K562 (cell line): ENCODE results near the gene TMEM205. TPM values are rescaled to one million over a fixed set of nuclear protein-coding genes. Genes with fewer than 3 reads are reported as not detected.

Source experiments
- BRF2 ChIP-seq: IDR thresholded peaks from 3 replicates; pipeline ENCODE4 v1.6.1; 2011; ENCODE audit warnings: borderline replicate concordance, mild to moderate bottlenecking; ENCODE audit not compliant: insufficient read length, insufficient read depth
- CTCF ChIP-seq, 3 experiments: IDR thresholded peaks in 2 of 3; conservative IDR thresholded peaks in 1 of 3; 2 replicates each; pipeline ENCODE4 v1.5.1; 2011 to 2012; ENCODE audit warnings: low read length in 3 of 3, mild to moderate bottlenecking in 3 of 3, control low read depth in 2 of 3, improper control_type of control experiment in 1 of 3, inconsistent platforms in 1 of 3, low read depth in 1 of 3, mixed read lengths in 1 of 3, moderate library complexity in 1 of 3; ENCODE audit not compliant: insufficient read depth in 2 of 3
- IRF2 ChIP-seq: sonication (generic); formaldehyde crosslinking; IDR thresholded peaks from 2 replicates; pipeline ENCODE4 v1.8.1; 2022; ENCODE audit warnings: mild to moderate bottlenecking, missing genetic modification reagents
- MYNN ChIP-seq, 2 experiments: sonication (generic); formaldehyde crosslinking in 1 of 2; IDR thresholded peaks; 2 replicates each; pipeline versions ENCODE4 v1.5.0 to v1.6.1; 2016 to 2020; ENCODE audit warnings: antibody characterized with exemption in 1 of 2, missing genetic modification reagents in 1 of 2
- NFE2 ChIP-seq: IDR thresholded peaks from 2 replicates; pipeline ENCODE4 v1.6.1; 2014; ENCODE audit warnings: antibody characterized with exemption, low read depth
- PYGO2 ChIP-seq: fragments of 450-650 bp; IDR thresholded peaks from 2 replicates; pipeline ENCODE4 v1.6.1; 2016; ENCODE audit warnings: mild to moderate bottlenecking, missing genetic modification characterization, moderate library complexity, missing compliant biosample characterization
- RAD21 ChIP-seq, 2 experiments: fragments of 250-450 bp in 1 of 2; fragments of 450-650 bp in 1 of 2; sonication (Bioruptor Pico) in 1 of 2; formaldehyde crosslinking in 1 of 2; IDR thresholded peaks in 1 of 2; conservative IDR thresholded peaks in 1 of 2; 2 replicates each; pipeline versions ENCODE4 v1.4.0 to v1.8.0; 2020 to 2022; ENCODE audit warnings: mild to moderate bottlenecking in 2 of 2, moderate library complexity in 1 of 2
- SFPQ ChIP-seq: fragments of 200-400 bp; formaldehyde crosslinking; IDR thresholded peaks from 2 replicates; pipeline ENCODE4 v1.6.1; 2017; ENCODE audit warnings: mild to moderate bottlenecking, low read depth, low read length, moderate library complexity
- TCF7L2 ChIP-seq: fragments of 150-350 bp; IDR thresholded peaks from 2 replicates; pipeline ENCODE4 v1.6.1; 2016; ENCODE audit warnings: low read depth, mild to moderate bottlenecking, low read length, moderate library complexity
- TFAP4 ChIP-seq: sonication (generic); formaldehyde crosslinking; IDR thresholded peaks from 2 replicates; pipeline ENCODE4 v1.8.0; 2022; ENCODE audit warnings: missing genetic modification reagents, mild to moderate bottlenecking, moderate library complexity, borderline replicate concordance
- ZNF699 ChIP-seq: fragments of 250-450 bp; sonication (Bioruptor Pico); IDR thresholded peaks from 2 replicates; pipeline ENCODE4 v1.8.0; 2021; ENCODE audit warnings: mild to moderate bottlenecking, moderate library complexity; ENCODE audit not compliant: insufficient replicate concordance
- polyA plus RNA-seq, 8 experiments: library from polyadenylated mRNA; depleted of rRNA in 4 of 8; stranded (reverse) in 5 of 8; unstranded in 3 of 8; fragments of >200 nt; fragmentation: Nextera tagmentation in 2 of 8; fragmentation: Illumina TruSeq in 1 of 8; extraction: Ambion mirVana in 2 of 8; extraction: Trizol in 1 of 8; gene quantifications; 2 replicates each; pipeline versions ENCODE4 v1.2.1 to v1.2.3, GENCODE V29; 2011 to 2014; ENCODE audit warnings: inconsistent platforms in 1 of 8, missing spikeins in 1 of 8
- total RNA-seq, 7 experiments: library from RNA; depleted of rRNA in 6 of 7; stranded (reverse); fragments of >200 nt in 6 of 7; fragmentation: Illumina TruSeq in 2 of 7; extraction: Trizol in 2 of 7; gene quantifications; 2 replicates each; pipeline versions ENCODE4 v1.2.1 to v1.2.3, GENCODE V29; 2011 to 2021; ENCODE audit warnings: low replicate concordance in 1 of 7
- TF ChIP-seq, protein P1 (sequence below): sonication (generic); formaldehyde crosslinking; IDR thresholded peaks from 2 replicates; pipeline ENCODE4 v1.8.1; 2023; ENCODE audit warnings: missing genetic modification reagents, mild to moderate bottlenecking, borderline replicate concordance

TMEM205 gene
- total and polyA plus RNA-seq, 9 of the 15 experiments (the other 6 are each of a cell fraction or from before 2014, with no cell fraction given): 21.3 to 81.5 (median 44.1) TPM

- TF ChIP-seq, protein P1, sequence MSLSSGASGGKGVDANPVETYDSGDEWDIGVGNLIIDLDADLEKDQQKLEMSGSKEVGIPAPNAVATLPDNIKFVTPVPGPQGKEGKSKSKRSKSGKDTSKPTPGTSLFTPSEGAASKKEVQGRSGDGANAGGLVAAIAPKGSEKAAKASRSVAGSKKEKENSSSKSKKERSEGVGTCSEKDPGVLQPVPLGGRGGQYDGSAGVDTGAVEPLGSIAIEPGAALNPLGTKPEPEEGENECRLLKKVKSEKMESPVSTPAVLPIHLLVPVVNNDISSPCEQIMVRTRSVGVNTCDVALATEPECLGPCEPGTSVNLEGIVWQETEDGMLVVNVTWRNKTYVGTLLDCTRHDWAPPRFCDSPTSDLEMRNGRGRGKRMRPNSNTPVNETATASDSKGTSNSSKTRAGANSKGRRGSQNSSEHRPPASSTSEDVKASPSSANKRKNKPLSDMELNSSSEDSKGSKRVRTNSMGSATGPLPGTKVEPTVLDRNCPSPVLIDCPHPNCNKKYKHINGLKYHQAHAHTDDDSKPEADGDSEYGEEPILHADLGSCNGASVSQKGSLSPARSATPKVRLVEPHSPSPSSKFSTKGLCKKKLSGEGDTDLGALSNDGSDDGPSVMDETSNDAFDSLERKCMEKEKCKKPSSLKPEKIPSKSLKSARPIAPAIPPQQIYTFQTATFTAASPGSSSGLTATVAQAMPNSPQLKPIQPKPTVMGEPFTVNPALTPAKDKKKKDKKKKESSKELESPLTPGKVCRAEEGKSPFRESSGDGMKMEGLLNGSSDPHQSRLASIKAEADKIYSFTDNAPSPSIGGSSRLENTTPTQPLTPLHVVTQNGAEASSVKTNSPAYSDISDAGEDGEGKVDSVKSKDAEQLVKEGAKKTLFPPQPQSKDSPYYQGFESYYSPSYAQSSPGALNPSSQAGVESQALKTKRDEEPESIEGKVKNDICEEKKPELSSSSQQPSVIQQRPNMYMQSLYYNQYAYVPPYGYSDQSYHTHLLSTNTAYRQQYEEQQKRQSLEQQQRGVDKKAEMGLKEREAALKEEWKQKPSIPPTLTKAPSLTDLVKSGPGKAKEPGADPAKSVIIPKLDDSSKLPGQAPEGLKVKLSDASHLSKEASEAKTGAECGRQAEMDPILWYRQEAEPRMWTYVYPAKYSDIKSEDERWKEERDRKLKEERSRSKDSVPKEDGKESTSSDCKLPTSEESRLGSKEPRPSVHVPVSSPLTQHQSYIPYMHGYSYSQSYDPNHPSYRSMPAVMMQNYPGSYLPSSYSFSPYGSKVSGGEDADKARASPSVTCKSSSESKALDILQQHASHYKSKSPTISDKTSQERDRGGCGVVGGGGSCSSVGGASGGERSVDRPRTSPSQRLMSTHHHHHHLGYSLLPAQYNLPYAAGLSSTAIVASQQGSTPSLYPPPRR: no peak
- TF ChIP-seq PYGO2 (tag): no peak
- TF ChIP-seq CTCF (IDR thresholded peaks at IDR 0.05 in 2 of 3, conservative IDR thresholded peaks at IDR 0.05 in 1 of 3; ENCODE audit: insufficient read depth in 2 of 3, low read depth in 1 of 3, low read length in 3 of 3): peak in 1 of 3 experiments; percentile 30; a peak in 2 of 6 replicates
- no peak for TF ChIP-seq TCF7L2
- no peak for TF ChIP-seq NFE2
- TF ChIP-seq TFAP4 (CRISPR knock-in tag): no peak
- no peak for TF ChIP-seq SFPQ
- no peak for TF ChIP-seq MYNN (IDR thresholded peaks at IDR 0.05)
- TF ChIP-seq MYNN (CRISPR knock-in tag; IDR thresholded peaks at IDR 0.05): no peak
- TF ChIP-seq ZNF699 (CRISPR knock-in tag): no peak
- peak in 1 of 2 experiments; percentile 24; a peak in 2 of 4 replicates for TF ChIP-seq RAD21 (CRISPR knock-in tag; conservative IDR thresholded peaks at IDR 0.05 in 1 of 2, IDR thresholded peaks at IDR 0.05 in 1 of 2)
- no peak for TF ChIP-seq IRF2 (CRISPR knock-in tag)
- no peak for TF ChIP-seq BRF2
These were observed 50.3 kb downstream of the TMEM205 start, which contains the start of gene TSPAN16 (continued) for GRCh38 chr19:11295665-11296245.
